ENCODE measurements around the gene LTBP2.

Gene LTBP2

DNA sequence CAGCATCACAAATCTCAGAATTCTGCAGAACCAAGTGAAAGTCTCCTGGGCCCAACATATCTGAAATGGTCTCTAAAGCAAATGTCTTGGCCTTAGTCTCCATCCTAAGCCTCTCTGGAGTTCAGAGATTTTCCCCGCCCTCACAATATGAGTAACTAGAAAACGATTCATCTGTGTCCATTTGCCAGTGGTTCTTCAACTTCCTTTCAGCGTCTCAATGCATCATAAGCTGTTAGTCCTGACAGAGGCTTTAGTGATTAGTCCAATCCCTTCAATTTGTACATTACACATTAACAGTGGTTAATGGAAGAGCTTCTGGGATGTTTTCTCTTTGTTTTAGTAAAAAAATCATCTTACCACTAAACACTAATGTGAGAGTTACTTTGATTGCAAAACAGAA is 136.4 kb downstream of the LTBP2 start:
- DNase-seq (ENCODE audit: insufficient read length) (no peak), FAIRE-seq (no peak)

DNA sequence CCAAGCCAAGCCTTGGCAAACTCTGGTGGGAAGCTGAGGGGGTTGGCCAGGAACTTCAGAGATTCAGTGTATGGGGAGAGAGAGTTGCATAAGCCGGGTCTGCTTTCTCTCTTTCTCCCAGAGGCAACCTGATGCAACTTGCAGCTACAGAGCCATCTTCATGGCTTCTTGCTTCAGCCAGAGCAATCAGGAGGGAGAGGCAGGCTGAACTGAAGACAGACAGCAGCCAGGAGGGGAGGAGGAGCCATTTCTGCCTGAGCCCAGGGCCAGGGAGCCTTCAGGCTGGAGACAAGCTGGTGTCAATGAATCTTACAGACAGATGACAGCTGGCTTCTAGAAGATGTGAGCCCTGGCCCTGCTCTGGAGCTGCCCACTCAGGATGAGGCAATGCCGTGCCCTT is 137.7 kb downstream of the LTBP2 start:
- FAIRE-seq: no peak
- DNase-seq (ENCODE audit: insufficient read length): no peak
- TF ChIP-seq POLR2AphosphoS5 (IDR thresholded peaks at IDR 0.05; ENCODE audit: low read depth, low read length) (no peak), TAF1 (IDR thresholded peaks at IDR 0.05; ENCODE audit: borderline replicate concordance, low read depth, low read length) (no peak), POLR2A (IDR thresholded peaks at IDR 0.05; ENCODE audit: low read depth, low read length) (no peak)

More for the DNA sequence above, 136.4 kb downstream of the LTBP2 start:
- TF ChIP-seq TAF1 (IDR thresholded peaks at IDR 0.05; ENCODE audit: borderline replicate concordance, low read depth, low read length) (no peak), POLR2AphosphoS5 (IDR thresholded peaks at IDR 0.05; ENCODE audit: low read depth, low read length) (no peak), POLR2A (IDR thresholded peaks at IDR 0.05; ENCODE audit: low read depth, low read length) (no peak)

GRCh38 chr14:74472601-74473000 is 139.4 kb downstream of the LTBP2 start:
- FAIRE-seq: no peak
- DNase-seq (ENCODE audit: insufficient read length): no peak
- no peak for TF ChIP-seq POLR2A (IDR thresholded peaks at IDR 0.05; ENCODE audit: low read depth, low read length)
- no peak for TF ChIP-seq POLR2AphosphoS5 (IDR thresholded peaks at IDR 0.05; ENCODE audit: low read depth, low read length)
- TF ChIP-seq TAF1 (IDR thresholded peaks at IDR 0.05; ENCODE audit: borderline replicate concordance, low read depth, low read length): no peak

- DNase-seq (ENCODE audit: insufficient read length) (no peak), FAIRE-seq (no peak)
- no peak for TF ChIP-seq TAF1 (IDR thresholded peaks at IDR 0.05; ENCODE audit: borderline replicate concordance, low read depth, low read length)
- TF ChIP-seq POLR2A (IDR thresholded peaks at IDR 0.05; ENCODE audit: low read depth, low read length): no peak
- TF ChIP-seq POLR2AphosphoS5 (IDR thresholded peaks at IDR 0.05; ENCODE audit: low read depth, low read length): no peak
Measured at GRCh38 chr14:74469548-74470518, 142.2 kb downstream of the LTBP2 start.

DNA sequence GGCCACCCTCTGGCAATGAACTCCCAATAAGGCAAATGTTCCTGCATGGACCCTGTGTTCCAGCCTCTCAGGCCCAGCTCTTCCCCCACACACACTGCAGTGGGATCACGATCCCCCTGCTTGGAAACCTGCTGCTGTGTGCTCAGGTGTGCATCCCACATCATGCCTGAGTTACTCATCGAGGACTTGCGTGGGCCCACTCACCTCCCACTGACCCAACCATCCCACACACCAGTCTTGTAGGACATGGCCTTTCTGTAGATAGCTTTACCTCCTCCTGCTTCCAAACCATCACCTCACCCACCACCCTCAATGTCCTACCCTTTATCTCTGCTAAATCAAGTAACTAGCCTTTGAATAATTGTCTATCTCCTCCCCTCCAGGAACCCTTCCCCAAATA is 143.5 kb downstream of the LTBP2 start:
- FAIRE-seq (no peak), DNase-seq (ENCODE audit: insufficient read length) (no peak)
- TF ChIP-seq TAF1 (IDR thresholded peaks at IDR 0.05; ENCODE audit: borderline replicate concordance, low read depth, low read length) (no peak), POLR2AphosphoS5 (IDR thresholded peaks at IDR 0.05; ENCODE audit: low read depth, low read length) (no peak), POLR2A (IDR thresholded peaks at IDR 0.05; ENCODE audit: low read depth, low read length) (no peak)

- DNase-seq (ENCODE audit: insufficient read length): no peak
- FAIRE-seq: no peak
- TF ChIP-seq POLR2A (IDR thresholded peaks at IDR 0.05; ENCODE audit: low read depth, low read length): no peak
- TF ChIP-seq TAF1 (IDR thresholded peaks at IDR 0.05; ENCODE audit: borderline replicate concordance, low read depth, low read length): no peak
- TF ChIP-seq POLR2AphosphoS5 (IDR thresholded peaks at IDR 0.05; ENCODE audit: low read depth, low read length): no peak
Measured at GRCh38 chr14:74465335-74465734, 146.7 kb downstream of the LTBP2 start.

GRCh38 chr14:74464785-74465184 is 147.3 kb downstream of the LTBP2 start:
- FAIRE-seq (no peak), DNase-seq (ENCODE audit: insufficient read length) (no peak)
- no peak for TF ChIP-seq POLR2AphosphoS5 (IDR thresholded peaks at IDR 0.05; ENCODE audit: low read depth, low read length)

DNA sequence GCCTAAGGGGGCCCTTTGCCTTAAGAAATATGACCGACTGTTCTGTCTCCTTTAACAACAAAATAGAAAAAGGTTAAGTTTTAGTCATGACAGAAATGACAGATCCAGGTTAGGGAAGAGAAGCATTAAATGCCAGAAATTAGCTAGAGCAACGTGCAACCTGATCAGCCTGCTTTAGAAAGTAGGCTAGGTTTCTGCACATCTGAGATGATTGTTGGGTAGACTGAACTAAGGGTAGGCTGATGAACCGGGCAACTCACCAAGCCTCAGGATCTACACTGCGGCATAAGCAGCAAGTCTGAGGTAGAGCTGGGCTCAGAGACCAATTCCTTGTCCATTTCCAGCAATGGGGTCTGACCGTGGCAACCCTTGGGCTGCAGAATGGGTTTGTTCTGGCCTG is 148.3 kb downstream of the LTBP2 start:
- FAIRE-seq (no peak), DNase-seq (ENCODE audit: insufficient read length) (no peak)
- TF ChIP-seq TAF1 (IDR thresholded peaks at IDR 0.05; ENCODE audit: borderline replicate concordance, low read depth, low read length) (no peak), POLR2AphosphoS5 (IDR thresholded peaks at IDR 0.05; ENCODE audit: low read depth, low read length) (no peak), POLR2A (IDR thresholded peaks at IDR 0.05; ENCODE audit: low read depth, low read length) (no peak)

DNA sequence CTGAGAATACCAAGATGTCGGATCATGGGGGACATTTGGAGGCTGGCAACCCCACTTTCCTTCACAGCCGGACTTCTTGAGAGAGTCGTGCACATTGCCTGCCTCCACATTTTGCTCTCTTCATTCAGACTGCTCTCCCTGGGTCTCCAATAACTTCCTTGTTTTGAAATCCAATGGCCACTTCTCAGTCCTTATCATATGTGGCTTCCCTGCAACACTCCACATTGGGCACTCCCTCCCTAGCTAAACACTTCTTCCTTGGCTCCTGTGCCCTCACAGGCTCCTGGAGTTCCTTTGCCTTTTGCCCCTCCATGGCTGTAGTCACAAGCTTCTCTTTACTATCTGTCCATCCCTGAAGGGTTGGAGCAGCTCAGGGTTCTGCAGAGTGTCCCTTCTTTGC is 149.0 kb downstream of the LTBP2 start:
- DNase-seq (ENCODE audit: insufficient read length) (no peak), FAIRE-seq (no peak)
- no peak for TF ChIP-seq TAF1 (IDR thresholded peaks at IDR 0.05; ENCODE audit: borderline replicate concordance, low read depth, low read length)
- TF ChIP-seq POLR2AphosphoS5 (IDR thresholded peaks at IDR 0.05; ENCODE audit: low read depth, low read length): no peak
- TF ChIP-seq POLR2A (IDR thresholded peaks at IDR 0.05; ENCODE audit: low read depth, low read length): no peak

GRCh38 chr14:74459976-74460375 is 152.1 kb downstream of the LTBP2 start:
- DNase-seq (ENCODE audit: insufficient read length) (no peak), FAIRE-seq (no peak)
- no peak for TF ChIP-seq POLR2A (IDR thresholded peaks at IDR 0.05; ENCODE audit: low read depth, low read length)
- TF ChIP-seq TAF1 (IDR thresholded peaks at IDR 0.05; ENCODE audit: borderline replicate concordance, low read depth, low read length): no peak
- no peak for TF ChIP-seq POLR2AphosphoS5 (IDR thresholded peaks at IDR 0.05; ENCODE audit: low read depth, low read length)

DNA sequence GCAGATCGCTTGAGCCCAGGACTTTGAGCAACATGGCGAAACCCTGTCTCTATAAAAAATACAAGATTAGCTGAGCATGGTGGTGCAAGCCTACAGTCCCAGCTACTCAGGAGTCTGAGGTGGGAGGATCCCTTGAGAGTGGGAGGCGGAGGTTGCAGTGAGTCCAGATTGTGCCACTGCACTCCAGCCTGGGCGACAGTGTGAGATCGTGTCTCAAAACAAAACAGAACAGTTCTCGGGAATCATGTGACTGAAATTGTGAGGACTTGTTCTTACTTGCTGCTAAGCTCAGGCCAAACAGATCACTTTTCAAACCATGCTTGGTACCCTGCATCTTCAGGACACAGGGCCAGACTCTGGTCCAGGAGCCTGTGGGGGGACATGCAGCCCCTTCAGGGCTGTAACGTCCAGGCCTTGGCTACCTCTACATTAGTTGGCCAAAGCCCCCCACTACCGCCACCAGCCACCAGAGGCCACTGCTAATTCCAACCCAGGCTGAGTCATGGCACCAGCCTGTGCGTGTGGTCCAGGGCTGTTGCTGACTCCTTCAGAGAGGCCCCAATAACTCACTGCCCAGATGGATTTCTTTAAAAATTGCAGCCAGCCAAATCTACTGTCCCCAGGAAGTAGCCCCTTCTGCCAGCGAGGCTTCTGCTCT is 152.6 kb downstream of the LTBP2 start:
- DNase-seq (ENCODE audit: insufficient read length): peak; percentile 43
- TF ChIP-seq POLR2AphosphoS5 (IDR thresholded peaks at IDR 0.05; ENCODE audit: low read depth, low read length) (no peak), TAF1 (IDR thresholded peaks at IDR 0.05; ENCODE audit: borderline replicate concordance, low read depth, low read length) (no peak), POLR2A (IDR thresholded peaks at IDR 0.05; ENCODE audit: low read depth, low read length) (no peak)
- no peak for FAIRE-seq

DNA sequence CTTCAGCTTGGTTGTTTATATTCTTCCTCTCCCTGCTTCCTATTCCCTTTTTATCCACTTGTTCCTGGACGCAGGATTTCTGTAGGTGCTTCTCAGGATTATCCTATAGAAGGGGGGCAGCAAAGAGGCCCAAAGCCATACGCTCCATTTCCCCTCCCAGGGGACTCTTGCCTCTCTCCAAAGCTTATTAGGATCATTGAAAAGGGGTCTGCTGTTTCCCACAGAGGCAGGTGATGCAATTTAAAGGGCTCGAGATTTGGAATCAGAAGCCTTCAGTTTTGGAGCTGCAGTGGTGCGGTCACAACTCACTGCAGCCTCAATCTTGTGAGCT is 154.5 kb downstream of the LTBP2 start:
- DNase-seq (ENCODE audit: insufficient read length) (no peak), FAIRE-seq (no peak)
- TF ChIP-seq POLR2AphosphoS5 (IDR thresholded peaks at IDR 0.05; ENCODE audit: low read depth, low read length) (no peak), POLR2A (IDR thresholded peaks at IDR 0.05; ENCODE audit: low read depth, low read length) (no peak), TAF1 (IDR thresholded peaks at IDR 0.05; ENCODE audit: borderline replicate concordance, low read depth, low read length) (no peak)

Data from GM12892 (cell line).